Measurements from ENCODE around the gene VPS25.
"Not testable (repeated sequence)": the region's sequence is repeated elsewhere in the genome, so short reads cannot be mapped to it uniquely, and the experiment has no call there.

VPS25 gene

GRCh38 chr17:42773290-42774035 lies at the start of gene VPS25:
Gene VPS25 (plus strand): TSS chr17:42773449. CDS start chr17:42773476, 27 bp downstream.
- peak; percentile 93 for DNase-seq

- DNase-seq, result no peak
Observed at GRCh38 chr17:42723636-42724035, 49.6 kb upstream of the VPS25 start.

DNA sequence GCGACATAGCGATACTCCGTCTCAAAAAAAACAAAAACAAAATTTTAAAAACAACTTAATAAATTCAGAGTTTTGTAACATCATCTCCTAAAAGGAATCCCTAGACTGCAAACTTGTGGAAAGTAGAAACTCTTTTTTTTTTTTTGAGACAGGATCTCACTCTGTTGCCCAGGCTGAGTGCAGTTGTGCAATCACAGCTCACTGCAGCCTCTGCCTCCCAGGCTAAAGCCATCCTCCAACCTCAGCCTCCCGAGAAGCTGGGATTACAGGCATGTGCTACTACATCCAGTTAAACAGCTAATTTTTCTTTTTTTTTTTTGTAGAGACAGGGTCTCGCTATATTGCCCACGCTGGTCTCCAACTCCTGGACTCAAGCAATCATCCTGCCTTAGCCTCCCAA lies 48.1 kb upstream of the VPS25 start:
- no peak for DNase-seq

GRCh38 chr17:42740699-42741098 lies 32.5 kb upstream of the VPS25 start:
- DNase-seq, result no peak

DNA sequence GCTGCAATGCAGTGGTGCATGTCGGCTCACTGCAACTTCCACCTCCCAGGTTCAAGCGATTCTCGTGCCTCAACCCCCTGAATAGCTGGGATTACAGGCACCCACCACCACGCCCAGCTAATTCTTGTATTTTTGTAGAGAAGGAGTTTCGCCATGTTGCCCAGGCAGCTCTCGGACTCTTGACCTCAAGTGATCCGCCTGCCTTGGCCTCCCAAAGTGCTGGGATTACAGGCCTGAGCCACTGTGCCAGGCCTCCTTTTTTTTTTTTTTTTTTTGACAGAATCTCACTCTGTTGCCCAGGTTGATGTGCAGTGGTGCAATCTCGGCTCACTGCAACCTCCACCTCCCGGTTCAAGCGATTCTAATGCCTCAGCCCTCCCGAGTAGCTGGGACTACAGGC lies 30.3 kb upstream of the VPS25 start:
- not testable (repeated sequence) for DNase-seq

DNA sequence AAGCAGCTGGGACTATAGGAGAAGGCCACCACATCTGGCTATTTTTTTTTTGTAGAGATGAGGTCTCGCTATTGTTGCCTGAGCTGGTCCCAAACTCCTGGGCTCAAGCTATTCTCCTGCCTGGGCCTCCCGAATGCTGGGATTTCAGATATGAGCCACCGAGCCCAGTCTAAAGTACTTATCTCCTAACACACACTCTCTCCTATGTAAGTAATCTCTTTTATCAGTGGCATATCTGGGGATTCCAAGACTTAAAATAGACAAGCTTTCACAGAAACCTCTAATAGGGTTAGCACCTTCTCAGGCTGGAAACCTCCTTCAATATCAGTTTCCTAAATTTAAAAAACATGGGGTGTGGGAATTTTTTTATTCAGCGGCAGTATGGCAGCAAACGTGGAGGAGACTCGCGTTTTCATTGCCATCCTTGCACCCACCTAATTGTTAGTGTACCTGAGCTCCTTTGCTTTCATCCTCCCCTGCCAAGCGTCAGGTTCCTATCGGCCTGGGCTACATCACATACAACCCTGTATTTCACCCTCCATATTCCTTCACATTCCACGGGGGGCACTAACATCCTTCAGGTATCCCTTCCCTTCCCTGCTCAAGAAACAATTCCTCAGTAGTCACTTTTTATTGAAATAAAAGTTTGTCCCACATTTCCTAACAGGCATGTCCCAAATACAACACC lies 29.5 kb upstream of the VPS25 start:
- peak; percentile 37 for DNase-seq

- peak; percentile 69 for DNase-seq
Observed at GRCh38 chr17:42744283-42744805, 28.9 kb upstream of the VPS25 start.

- peak; percentile 96 for DNase-seq
Observed at GRCh38 chr17:42744806-42745617, 28.2 kb upstream of the VPS25 start, which contains the start of gene EZH1. Gene EZH1 (minus strand): TSS chr17:42745040. CDS start chr17:42728941, 16,099 bp downstream.

- DNase-seq, result no peak
Observed at GRCh38 chr17:42748202-42748907, 24.9 kb upstream of the VPS25 start.

DNA sequence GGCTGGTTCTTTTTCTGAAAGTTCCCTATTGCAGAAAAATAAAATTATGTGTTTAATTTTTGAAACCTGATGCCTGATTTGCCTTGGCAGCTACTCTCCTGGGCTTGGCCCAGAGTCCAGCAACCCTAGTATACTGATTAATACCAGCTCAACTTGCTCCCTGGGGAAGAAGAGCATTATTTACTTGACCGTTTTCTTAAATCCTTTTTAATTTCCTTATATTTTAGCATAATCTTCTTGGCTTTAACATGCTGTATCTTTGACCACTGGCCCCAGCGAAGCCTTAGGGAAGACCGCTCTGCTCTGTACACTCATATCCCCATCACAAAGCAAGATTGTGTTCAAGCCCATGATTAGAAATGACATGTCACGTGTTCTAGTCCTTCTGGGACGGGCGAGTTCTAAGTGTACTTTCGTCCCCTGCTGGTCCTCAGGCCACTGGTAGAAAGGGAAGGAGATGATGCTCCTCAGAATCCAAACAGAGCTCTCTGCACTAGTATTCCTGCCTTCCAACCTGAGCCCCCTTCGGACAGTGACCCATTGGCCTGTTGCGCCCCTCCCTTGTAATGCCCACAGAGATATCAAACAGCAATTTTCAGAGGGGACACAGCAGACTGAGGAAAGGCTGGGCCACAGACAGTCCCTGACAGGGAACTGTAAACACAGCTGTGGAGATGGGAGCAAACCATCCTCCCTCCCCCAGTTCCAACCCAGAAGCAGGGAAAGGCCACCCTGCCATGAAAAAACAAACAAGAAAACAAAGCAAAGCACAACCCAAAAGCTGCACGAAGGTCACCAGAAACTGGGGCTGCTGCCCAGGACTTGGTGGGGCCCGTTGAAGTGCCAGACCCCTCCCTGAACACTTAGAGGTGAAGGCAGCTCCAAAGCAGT lies 24.1 kb upstream of the VPS25 start:
- DNase-seq, result no peak

GRCh38 chr17:42750739-42751344 lies 22.4 kb upstream of the VPS25 start:
- DNase-seq, result peak; percentile 80

DNA sequence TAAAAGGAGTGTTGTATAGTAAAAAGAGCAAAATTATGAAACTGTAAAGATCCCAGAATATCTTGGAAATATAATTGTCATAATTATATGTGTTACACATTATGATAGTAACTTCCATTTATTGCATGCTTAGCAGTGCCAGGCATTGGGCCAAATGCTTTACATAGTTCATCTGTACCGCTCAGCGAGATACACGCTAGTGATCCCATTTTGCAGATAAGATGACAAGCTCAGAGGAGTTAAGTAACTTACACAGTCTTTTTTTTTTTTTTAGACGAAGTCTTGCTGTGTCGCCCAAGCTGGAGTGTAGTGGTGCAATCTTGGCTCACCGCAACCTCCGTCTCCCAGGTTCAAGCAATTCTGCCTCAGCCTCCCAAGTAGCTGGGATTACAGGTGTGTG lies 21.6 kb upstream of the VPS25 start:
- DNase-seq, result peak; percentile 46

GRCh38 chr17:42754782-42755181 lies 18.5 kb upstream of the VPS25 start:
- DNase-seq, result no peak

- DNase-seq, result no peak
Observed at GRCh38 chr17:42759982-42760651, 13.1 kb upstream of the VPS25 start.

DNA sequence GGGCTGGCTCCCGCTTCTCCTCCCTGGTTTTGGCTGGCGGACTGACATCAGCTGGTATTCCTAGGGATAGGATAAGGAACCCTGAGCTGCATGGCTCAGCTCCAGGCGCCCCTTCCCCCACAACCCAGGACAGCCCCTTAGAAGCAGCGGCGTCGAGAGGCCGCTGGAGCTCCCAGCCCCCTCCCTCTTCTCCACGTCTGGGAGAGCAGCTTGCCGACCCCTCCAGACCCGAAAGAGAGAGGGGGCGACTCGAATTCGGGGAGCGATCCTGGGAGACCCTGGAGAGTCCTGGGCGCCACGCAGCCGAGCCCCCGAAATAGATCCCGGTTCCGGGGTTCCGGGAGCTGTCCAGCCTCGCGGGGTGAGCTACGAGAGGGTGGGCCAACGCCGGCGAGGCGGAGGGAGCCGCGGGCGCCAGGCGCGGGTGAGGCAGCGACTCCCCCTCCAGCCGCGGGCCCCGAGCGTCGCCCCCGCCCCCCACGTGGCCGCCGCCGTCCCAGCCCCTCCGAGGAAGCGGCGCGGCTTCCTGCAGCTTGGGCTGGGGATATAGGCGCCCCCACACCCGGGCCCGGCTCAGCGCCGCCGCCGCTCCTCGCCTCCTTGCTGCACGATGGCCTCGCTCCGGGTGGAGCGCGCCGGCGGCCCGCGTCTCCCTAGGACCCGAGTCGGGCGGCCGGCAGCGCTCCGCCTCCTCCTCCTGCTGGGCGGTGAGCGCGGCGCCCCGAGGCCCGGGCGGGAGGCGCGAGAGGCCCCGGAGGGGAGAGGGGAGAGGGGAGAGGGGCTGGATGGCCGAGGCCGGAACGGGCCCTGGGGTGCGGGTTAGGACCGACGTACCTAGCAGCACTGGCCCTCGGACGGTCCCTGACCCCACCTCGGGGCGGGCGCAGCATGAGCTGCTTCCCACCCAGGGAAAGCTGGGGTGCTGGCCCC lies 12.3 kb upstream of the VPS25 start, which contains the start of gene RAMP2:
RAMP2 (plus strand) TSS at position 576 of the 930 bp plus-strand sequence; CDS start at position 611, 35 bp downstream.
- DNase-seq, result peak; percentile 40

- DNase-seq, result no peak
Observed at GRCh38 chr17:42761638-42762037, 11.6 kb upstream of the VPS25 start.

GRCh38 chr17:42766124-42766523 lies 7.1 kb upstream of the VPS25 start:
- DNase-seq, result no peak

- DNase-seq, result no peak
Observed at GRCh38 chr17:42767512-42767911, 5.7 kb upstream of the VPS25 start.

GRCh38 chr17:42768006-42768405 lies 5.2 kb upstream of the VPS25 start:
- DNase-seq, result not testable (repeated sequence)

All from hematopoietic multipotent progenitor cell treated with erythropoietin and hydrocortisone succinate and interleukin-3 and kit ligand, for 4 days (in vitro differentiated cells).